Activated CD8-positive, alpha-beta T cell treated with anti-CD3 and anti-CD28 coated beads for 36 hours (primary cell): ENCODE measurements around the gene OR5AS1. TPM values are rescaled to one million over a fixed set of nuclear protein-coding genes. Genes with fewer than 3 reads are reported as not detected.

Source experiments
- ATAC-seq: fragments of 200-7000 bp; cut with Tn5 transposase; one replicate; pipeline ENCODE4 v1.10.0; 2021; ENCODE audit warnings: mild to moderate bottlenecking, moderate library complexity
- CTCF ChIA-PET: fragments of 350-600 bp; sonication (Branson Sonifier 250); formaldehyde crosslinking; loops from one replicate; lab custom pipeline; 2021; ENCODE audit warnings: antibody characterized with exemption; lab: Charles Lee
- POLR2A ChIA-PET: fragments of 350-600 bp; sonication (Branson Sonifier 250); formaldehyde crosslinking; loops from one replicate; lab custom pipeline; 2021; ENCODE audit warnings: antibody characterized with exemption; lab: Charles Lee
- DNase-seq: peaks from one replicate; pipeline ENCODE4 v3.0.0-alpha.2; 2020
- H3K27ac Mint-ChIP-seq: one replicate; pipeline ENCODE4 v1.8.0; 2021; ENCODE audit warnings: mild to moderate bottlenecking, mixed read lengths
- H3K27me3 Mint-ChIP-seq: one replicate; pipeline ENCODE4 v1.8.0; 2021; ENCODE audit warnings: mixed read lengths
- H3K36me3 Mint-ChIP-seq: one replicate; pipeline ENCODE4 v1.8.0; 2021; ENCODE audit warnings: low read depth, mixed read lengths
- H3K4me1 Mint-ChIP-seq: one replicate; pipeline ENCODE4 v1.8.0; 2021; ENCODE audit warnings: low read depth, mixed read lengths
- H3K4me3 Mint-ChIP-seq: one replicate; pipeline ENCODE4 v1.8.0; 2021; ENCODE audit warnings: mild to moderate bottlenecking, moderate library complexity, mixed read lengths
- H3K9me3 Mint-ChIP-seq: one replicate; pipeline ENCODE4 v1.8.0; 2021; ENCODE audit warnings: mixed read lengths
- intact Hi-C: fragments of 100-400 bp; cut with micrococcal nuclease; formaldehyde crosslinking; loops from one replicate; pipeline ENCODE4 v1.10.0; 2022
- total RNA-seq, 2 experiments: library from RNA; stranded (reverse); gene quantifications; one replicate each; pipeline ENCODE4 v1.2.3, GENCODE V29; 2021
- TF ChIP-seq, protein P1 (sequence below): fragments of 200-600 bp; IDR thresholded peaks from one replicate; pipeline ENCODE4 v1.8.0; 2022; ENCODE audit warnings: antibody characterized with exemption, mild to moderate bottlenecking

OR5AS1 gene
- total RNA-seq: not detected

DNA sequence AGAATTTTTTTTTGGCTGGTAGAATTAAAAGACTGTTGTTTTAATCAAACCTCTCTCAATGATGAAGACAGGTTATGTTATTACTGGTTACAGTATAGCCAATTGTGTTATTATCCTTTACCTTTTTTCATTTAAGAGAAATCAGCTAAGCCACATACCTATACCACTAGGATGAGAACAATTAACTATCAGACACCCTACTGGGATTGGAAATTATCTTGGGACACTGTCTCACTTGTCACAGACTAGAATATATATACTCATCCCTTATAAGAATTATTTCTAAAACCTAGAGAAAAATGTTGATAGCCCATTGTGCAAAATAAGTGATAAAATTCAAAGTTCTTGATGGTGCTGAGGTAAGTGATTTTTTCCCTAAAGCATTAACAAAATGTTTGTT is at the start of gene OR5AS1:
Gene OR5AS1 (plus strand): TSS at position 301 of the 400 bp plus-strand sequence. CDS start 2,765 bp downstream, outside the sequence.
- CTCF ChIA-PET: no interaction called here
- no peak for ATAC-seq

DNA sequence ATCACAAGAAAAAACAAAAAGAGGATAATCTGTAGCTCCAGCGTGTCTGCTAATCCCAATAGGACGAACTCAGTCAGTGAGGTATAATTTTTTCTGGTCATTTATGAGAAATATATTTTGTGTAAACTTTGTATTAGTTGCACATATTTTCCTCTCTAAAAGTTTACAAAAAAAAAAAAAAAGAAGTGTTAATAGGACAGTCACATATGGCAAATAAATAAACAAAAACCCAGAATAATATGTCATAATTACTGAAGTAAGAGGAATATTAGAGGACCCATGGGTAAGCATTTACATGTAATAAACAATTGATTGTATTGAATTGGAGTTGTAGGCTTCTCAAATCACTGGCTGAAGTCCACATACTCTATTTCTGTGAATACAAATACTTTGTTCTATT is 32.9 kb upstream of the OR5AS1 start, which contains the start of gene OR5F1:
Gene OR5F1 (minus strand): TSS at position 101 of the 400 bp plus-strand sequence. CDS start 0 bp downstream, at position 101.
- intact Hi-C loops: no loop called here
- no peaks in the 10 kb centered on the region for H3K27me3 Mint-ChIP-seq
- TF ChIP-seq, protein P1, sequence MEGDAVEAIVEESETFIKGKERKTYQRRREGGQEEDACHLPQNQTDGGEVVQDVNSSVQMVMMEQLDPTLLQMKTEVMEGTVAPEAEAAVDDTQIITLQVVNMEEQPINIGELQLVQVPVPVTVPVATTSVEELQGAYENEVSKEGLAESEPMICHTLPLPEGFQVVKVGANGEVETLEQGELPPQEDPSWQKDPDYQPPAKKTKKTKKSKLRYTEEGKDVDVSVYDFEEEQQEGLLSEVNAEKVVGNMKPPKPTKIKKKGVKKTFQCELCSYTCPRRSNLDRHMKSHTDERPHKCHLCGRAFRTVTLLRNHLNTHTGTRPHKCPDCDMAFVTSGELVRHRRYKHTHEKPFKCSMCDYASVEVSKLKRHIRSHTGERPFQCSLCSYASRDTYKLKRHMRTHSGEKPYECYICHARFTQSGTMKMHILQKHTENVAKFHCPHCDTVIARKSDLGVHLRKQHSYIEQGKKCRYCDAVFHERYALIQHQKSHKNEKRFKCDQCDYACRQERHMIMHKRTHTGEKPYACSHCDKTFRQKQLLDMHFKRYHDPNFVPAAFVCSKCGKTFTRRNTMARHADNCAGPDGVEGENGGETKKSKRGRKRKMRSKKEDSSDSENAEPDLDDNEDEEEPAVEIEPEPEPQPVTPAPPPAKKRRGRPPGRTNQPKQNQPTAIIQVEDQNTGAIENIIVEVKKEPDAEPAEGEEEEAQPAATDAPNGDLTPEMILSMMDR: no peak
- H3K36me3 Mint-ChIP-seq: no peaks in the 10 kb centered on the region
- H3K27ac Mint-ChIP-seq: no peak within 1 kb of the TSS
- DNase-seq: no peak
- no peak for ATAC-seq
- peaks cover 17% of the 10 kb centered on the region for H3K9me3 Mint-ChIP-seq
- CTCF ChIA-PET: no interaction called here
- H3K4me3 Mint-ChIP-seq: no peak within 1 kb of the TSS
- no peaks in the 10 kb centered on the region for H3K4me1 Mint-ChIP-seq
- POLR2A ChIA-PET: no interaction called here

More for the DNA sequence above, at the start of gene OR5AS1:
- no peaks in the 10 kb centered on the region for H3K36me3 Mint-ChIP-seq
- H3K4me1 Mint-ChIP-seq: no peaks in the 10 kb centered on the region
- no peaks in the 10 kb centered on the region for H3K27me3 Mint-ChIP-seq
- no peak within 1 kb of the TSS for H3K27ac Mint-ChIP-seq
- H3K9me3 Mint-ChIP-seq: peaks cover 12% of the 10 kb centered on the region
- POLR2A ChIA-PET: interaction anchor here (0.8 kb wide), 1 partner anchor 10 kb away, joined by 4 read pairs; no protein-coding TSS in a partner anchor
- intact Hi-C loops: no loop called here
- no peak for DNase-seq
- TF ChIP-seq, protein P1: no peak
- no peak within 1 kb of the TSS for H3K4me3 Mint-ChIP-seq

DNA sequence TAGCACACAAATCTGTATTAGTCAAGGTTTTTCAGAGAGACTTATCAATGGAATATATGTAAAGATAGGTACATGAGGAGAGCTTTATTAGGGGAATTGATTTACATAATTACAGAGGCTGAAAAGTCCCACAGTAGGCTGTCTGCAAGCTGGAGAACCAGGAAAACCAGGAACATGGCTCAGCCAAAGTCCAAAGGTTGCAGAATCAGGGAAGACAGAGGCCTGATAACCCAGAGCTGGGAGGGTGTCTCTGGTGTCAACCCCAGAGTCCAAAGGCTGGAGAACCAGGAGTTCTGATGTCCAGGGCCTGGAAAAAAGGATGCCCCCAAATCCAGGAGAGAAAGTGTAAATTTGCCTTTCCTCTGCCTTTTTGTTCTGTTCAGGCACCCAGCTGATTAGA is 16.7 kb upstream of the OR5AS1 start:
- no peak overlapping the region for H3K4me3 Mint-ChIP-seq
- no peak for ATAC-seq
- intact Hi-C loops: no loop called here

DNA sequence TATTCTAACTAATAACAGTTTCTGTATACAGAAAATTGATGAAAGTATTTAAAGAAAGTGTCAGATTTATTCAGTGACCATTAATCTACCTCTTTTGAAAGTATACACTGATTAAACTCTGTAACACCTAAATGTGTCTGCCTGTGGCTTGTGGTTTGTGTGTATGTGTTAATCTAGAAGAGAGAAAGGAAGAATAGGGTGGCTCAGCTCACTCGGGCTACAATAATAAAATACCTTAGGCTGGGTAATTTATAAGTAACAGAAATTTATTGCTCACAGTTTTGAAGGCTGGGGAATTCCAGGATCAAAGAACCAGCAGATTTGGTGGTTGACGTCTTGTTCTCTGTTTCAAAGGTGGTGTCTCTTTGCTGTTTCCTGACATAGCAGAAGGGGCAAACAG is 13.6 kb upstream of the OR5AS1 start:
- Mint-ChIP-seq H3K4me1 (no peaks in the 10 kb centered on the region), H3K27ac (no peak overlapping the region), H3K9me3 (peaks cover 12% of the 10 kb centered on the region), H3K27me3 (no peaks in the 10 kb centered on the region), H3K4me3 (no peak overlapping the region), H3K36me3 (no peaks in the 10 kb centered on the region)
- DNase-seq (no peak), ATAC-seq (no peak)
- TF ChIP-seq, protein P1: no peak
- ChIA-PET CTCF (no interaction called here), POLR2A (no interaction called here)
- intact Hi-C loops: no loop called here

More for the DNA sequence above, 16.7 kb upstream of the OR5AS1 start:
- no peak for DNase-seq
- TF ChIP-seq, protein P1: no peak
- Mint-ChIP-seq H3K9me3 (peaks cover 13% of the 10 kb centered on the region), H3K27me3 (no peaks in the 10 kb centered on the region), H3K36me3 (no peaks in the 10 kb centered on the region), H3K27ac (no peak overlapping the region), H3K4me1 (no peaks in the 10 kb centered on the region)
- ChIA-PET CTCF (no interaction called here), POLR2A (no interaction called here)

DNA sequence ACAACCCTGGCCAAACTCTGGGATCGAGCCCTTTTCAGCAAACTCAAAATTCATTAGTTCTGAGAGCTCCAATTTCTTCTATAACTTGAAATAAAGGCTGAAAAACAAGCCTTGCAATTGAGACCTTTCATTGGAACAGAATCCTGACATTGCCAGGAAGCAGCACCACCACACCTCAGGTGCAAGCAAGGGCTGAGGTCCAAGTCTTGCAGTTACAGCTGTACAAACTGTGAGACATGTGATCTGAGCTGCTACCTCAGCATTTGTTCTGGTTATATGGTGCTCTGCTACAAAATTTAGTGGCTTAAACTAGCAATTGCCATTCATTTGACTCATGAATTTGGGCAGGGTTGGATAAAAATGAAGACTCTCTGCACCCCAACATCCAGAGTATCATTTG is 18.1 kb downstream of the OR5AS1 start:
- ChIA-PET CTCF (no interaction called here), POLR2A (no interaction called here)
- H3K4me1 Mint-ChIP-seq: no peaks in the 10 kb centered on the region
- ATAC-seq (no peak), DNase-seq (no peak)
- H3K36me3 Mint-ChIP-seq: no peaks in the 10 kb centered on the region
- intact Hi-C loops: no loop called here
- peaks cover 14% of the 10 kb centered on the region for H3K9me3 Mint-ChIP-seq
- no peak overlapping the region for H3K27ac Mint-ChIP-seq
- H3K27me3 Mint-ChIP-seq: no peaks in the 10 kb centered on the region
- no peak overlapping the region for H3K4me3 Mint-ChIP-seq
- TF ChIP-seq, protein P1: no peak
